Ovary (tissue), 3 donors: ENCODE data around the gene THAP3.

Experiments
- CTCF ChIP-seq, 3 donors: fragments of 450-650 bp in 2 of 3; fragments of 200-600 bp in 1 of 3; IDR thresholded peaks; one replicate each; pipeline versions ENCODE4 v1.5.1 to v1.8.0; 2016 to 2022; ENCODE audit warnings: antibody characterized with exemption in 3 of 3, mild to moderate bottlenecking in 1 of 3
- POLR2A ChIP-seq: fragments of 450-650 bp; IDR thresholded peaks from one replicate; pipeline ENCODE4 v1.6.1; 2017; ENCODE audit warnings: antibody characterized with exemption, mild to moderate bottlenecking, moderate library complexity
- donor health status: DM: no; HTN: no; CAD: no.

DNA sequence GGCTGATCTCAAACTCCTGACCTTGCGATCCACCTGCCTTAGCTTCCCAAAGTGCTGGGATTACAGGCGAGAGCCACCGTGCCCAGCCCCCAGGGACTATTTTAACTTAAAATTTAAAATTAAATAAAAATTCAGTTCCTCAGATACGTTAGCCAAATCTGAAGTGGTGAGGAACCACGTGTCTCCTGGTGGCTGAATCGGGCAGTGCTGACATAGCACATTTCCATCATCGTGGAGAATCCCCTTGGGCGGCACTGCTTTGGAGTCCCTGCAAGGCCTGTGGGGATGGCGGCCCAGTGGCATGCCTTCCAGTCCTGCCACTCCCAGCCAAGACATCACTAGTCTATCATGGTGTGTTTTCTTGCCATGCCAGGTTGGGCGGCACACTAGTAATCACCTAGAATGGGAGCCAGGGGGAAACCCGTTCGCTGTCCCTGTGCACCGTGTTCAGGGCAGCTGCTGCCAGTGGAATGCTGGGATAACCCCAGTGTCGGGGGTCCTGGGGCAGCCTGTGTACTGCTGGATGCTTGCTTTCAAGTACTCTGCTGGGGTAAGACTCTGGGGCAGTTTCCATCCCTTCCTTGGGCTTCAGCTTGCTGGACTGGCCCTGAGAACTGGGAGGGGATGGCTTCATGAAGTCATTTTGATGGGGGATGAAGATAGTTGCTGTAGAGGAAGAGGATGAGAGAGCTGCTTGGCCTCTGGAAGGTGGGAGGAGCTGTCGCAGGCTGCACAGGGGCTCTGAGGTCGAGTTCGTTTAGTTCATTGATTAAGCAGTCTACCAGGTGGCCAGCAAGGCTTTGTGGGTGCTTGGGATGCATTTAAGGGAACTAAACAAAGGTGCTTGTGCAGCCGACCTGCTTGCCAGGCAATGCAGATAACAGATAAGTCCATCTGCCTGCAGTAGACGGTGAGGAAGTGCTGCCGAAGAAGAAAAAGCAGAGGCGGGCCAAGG, 40.3 kb upstream of the THAP3 start:
- no peak for TF ChIP-seq CTCF (IDR thresholded peaks at IDR 0.05)
- no peak for TF ChIP-seq POLR2A
